H1 (cell line): ENCODE data around the gene ALOX5. TPM values are rescaled to one million over a fixed set of nuclear protein-coding genes. Genes with fewer than 3 reads are reported as not detected.

Experiments used
- ATF2 ChIP-seq: IDR thresholded peaks from 2 replicates; pipeline ENCODE4 v1.6.1; 2012; ENCODE audit warnings: low read length, inconsistent platforms
- CTBP2 ChIP-seq: IDR thresholded peaks from 2 replicates; pipeline ENCODE4 v1.7.0; 2011; ENCODE audit warnings: borderline replicate concordance, mild to moderate bottlenecking, moderate library complexity, mixed read lengths, low read length; ENCODE audit not compliant: insufficient read depth, insufficient read length
- EGR1 ChIP-seq: IDR thresholded peaks from 2 replicates; pipeline ENCODE4 v1.6.1; 2011; ENCODE audit warnings: low read depth, low read length, borderline replicate concordance
- POU5F1 ChIP-seq: IDR thresholded peaks from 2 replicates; pipeline ENCODE4 v1.6.1; 2011; ENCODE audit warnings: low read depth, mild to moderate bottlenecking, low read length, moderate library complexity
- RFX5 ChIP-seq: IDR thresholded peaks from 2 replicates; pipeline ENCODE4 v1.6.1; 2011; ENCODE audit warnings: low read depth, low read length, improper control_type of control experiment, borderline replicate concordance
- SAP30 ChIP-seq: fragments of 300-600 bp; sonication (generic); IDR thresholded peaks from 2 replicates; pipeline ENCODE4 v1.7.1; 2012; ENCODE audit warnings: low read length, moderate library complexity, mild to moderate bottlenecking, inconsistent platforms; ENCODE audit not compliant: insufficient read depth, insufficient replicate concordance
- SIX5 ChIP-seq: IDR thresholded peaks from 2 replicates; pipeline ENCODE4 v1.6.1; 2011; ENCODE audit warnings: mild to moderate bottlenecking, low read depth, low read length
- polyA plus RNA-seq, 7 experiments: library from polyadenylated mRNA; depleted of rRNA in 3 of 7; stranded (reverse) in 5 of 7; unstranded in 2 of 7; fragments of >200 nt in 5 of 7; fragments of 200-250 nt in 2 of 7; gene quantifications; 1 replicate in 5 of 7; 2 replicates in 1 of 7; 4 replicates in 1 of 7; pipeline versions ENCODE4 v1.2.1 to v1.2.3, GENCODE V29; 2011 to 2013; ENCODE audit warnings: missing spikeins in 2 of 7, mixed read lengths in 2 of 7
- total RNA-seq: library from RNA; stranded (reverse); fragmentation: NEBNext Ultra II Directional; extraction: Animal tissue kit (Norgen Biotek cat#: 25700); gene quantifications from 2 replicates; pipeline ENCODE4 v1.2.1, GENCODE V29; 2021

The ALOX5 gene
- total and polyA plus RNA-seq, 2 of the 8 experiments (the other 6 are each of a cell fraction or from before 2014, with no cell fraction given), result 1.6 to 3.8 TPM

GRCh38 chr10:45417746-45418145, 43.7 kb downstream of the ALOX5 start (continued):
- TF ChIP-seq SIX5 (no peak), RFX5 (no peak), EGR1 (no peak), POU5F1 (no peak), ATF2 (no peak), SAP30 (no peak), CTBP2 (no peak)
